DMS 273 treated with DMSO at 0.1 percent for 48 hours (cell line): ENCODE data around the gene SDC4.

Experiments
- DNase-seq: peaks from one replicate; lab custom pipeline; 2025; lab: John Stamatoyannopoulos, UW

SDC4 gene

GRCh38 chr20:45347936-45348778 lies at the start of gene SDC4:
SDC4 (minus strand) TSS chr20:45348424; CDS start chr20:45348384, 40 bp downstream.
- no peak for DNase-seq

- DNase-seq = no peak
Observed at GRCh38 chr20:45395114-45395415, 46.8 kb upstream of the SDC4 start.

GRCh38 chr20:45394221-45395113 lies 46.2 kb upstream of the SDC4 start:
- DNase-seq = no peak

GRCh38 chr20:45392733-45393132 lies 44.5 kb upstream of the SDC4 start:
- DNase-seq = no peak

GRCh38 chr20:45391559-45391958 lies 43.3 kb upstream of the SDC4 start:
- DNase-seq = no peak

GRCh38 chr20:45390931-45391330 lies 42.7 kb upstream of the SDC4 start:
- no peak for DNase-seq

GRCh38 chr20:45387274-45387673 lies 39.0 kb upstream of the SDC4 start:
- DNase-seq = no peak

- DNase-seq = no peak
Observed at GRCh38 chr20:45378191-45378590, 30.0 kb upstream of the SDC4 start, which contains the start of gene TP53TG5. TP53TG5 (minus strand) TSS chr20:45378325; CDS start chr20:45378236, 89 bp downstream.

GRCh38 chr20:45377269-45377668 lies 29.0 kb upstream of the SDC4 start:
- no peak for DNase-seq

GRCh38 chr20:45374966-45375365 lies 26.7 kb upstream of the SDC4 start:
- DNase-seq = no peak

GRCh38 chr20:45374101-45374467 lies 25.9 kb upstream of the SDC4 start:
- no peak for DNase-seq

GRCh38 chr20:45373353-45374100 lies 25.3 kb upstream of the SDC4 start:
- no peak for DNase-seq

- DNase-seq = no peak
Observed at GRCh38 chr20:45372646-45373352, 24.6 kb upstream of the SDC4 start.

GRCh38 chr20:45372241-45372640 lies 24.0 kb upstream of the SDC4 start:
- DNase-seq = no peak

GRCh38 chr20:45370571-45371160 lies 22.4 kb upstream of the SDC4 start:
- no peak for DNase-seq

GRCh38 chr20:45368221-45368980 lies 20.2 kb upstream of the SDC4 start:
- DNase-seq = no peak

- DNase-seq = no peak
Observed at GRCh38 chr20:45367126-45367525, 18.9 kb upstream of the SDC4 start.

GRCh38 chr20:45366631-45367030 lies 18.4 kb upstream of the SDC4 start:
- DNase-seq = no peak

- no peak for DNase-seq
Observed at GRCh38 chr20:45366192-45366591, 18.0 kb upstream of the SDC4 start.

- DNase-seq = no peak
Observed at GRCh38 chr20:45365444-45365970, 17.3 kb upstream of the SDC4 start.
